Heart left ventricle (tissue), 16 donors: ENCODE data around the gene TRAF2. TPM values are rescaled to one million over a fixed set of nuclear protein-coding genes. Genes with fewer than 3 reads are reported as not detected.
A peak's percentile ranks its signal among the peaks of the same experiment; 100 is the strongest.

Source experiments
- ATAC-seq, 4 donors: fragments of 200-7000 bp; cut with Tn5 transposase; one replicate each; pipeline ENCODE4 v1.9.1; 2020 to 2022; ENCODE audit warnings: moderate library complexity in 4 of 4, mild to moderate bottlenecking in 3 of 4, moderate number of reproducible peaks in 1 of 4
- DNase-seq, 5 donors: peaks; one replicate each; pipeline ENCODE4 v3.0.0-alpha.2; 2020
- H3K27ac ChIP-seq, 12 donors: fragments of 200-600 bp; sonication (generic) in 4 of 12; one replicate each; pipeline versions ENCODE4 v1.5.0 to v1.8.0; 2016 to 2022; ENCODE audit warnings: mild to moderate bottlenecking in 2 of 12
- H3K27me3 ChIP-seq, 9 donors: fragments of 200-600 bp; sonication (generic) in 2 of 9; one replicate each; pipeline versions ENCODE4 v1.5.1 to v1.8.0; 2016 to 2022; ENCODE audit warnings: mild to moderate bottlenecking in 3 of 9
- H3K36me3 ChIP-seq, 9 donors: fragments of 200-600 bp; sonication (generic) in 2 of 9; one replicate each; pipeline versions ENCODE4 v1.5.0 to v1.8.0; 2018 to 2022; ENCODE audit warnings: mild to moderate bottlenecking in 2 of 9
- H3K4me1 ChIP-seq, 12 donors: fragments of 200-600 bp; sonication (generic) in 4 of 12; one replicate each; pipeline versions ENCODE4 v1.5.0 to v1.8.0; 2016 to 2022; ENCODE audit warnings: mild to moderate bottlenecking in 3 of 12
- H3K4me3 ChIP-seq, 12 donors: fragments of 200-600 bp; sonication (generic) in 4 of 12; one replicate each; pipeline versions ENCODE4 v1.5.0 to v1.8.0; 2017 to 2022; ENCODE audit warnings: mild to moderate bottlenecking in 9 of 12, moderate library complexity in 4 of 12
- H3K9me3 ChIP-seq, 12 donors: fragments of 200-600 bp; sonication (generic) in 4 of 12; one replicate each; pipeline versions ENCODE4 v1.5.0 to v1.8.0; 2016 to 2022; ENCODE audit warnings: mild to moderate bottlenecking in 1 of 12
- CTCF ChIP-seq, 12 donors: fragments of 200-600 bp; sonication (generic) in 4 of 12; IDR thresholded peaks; one replicate each; pipeline versions ENCODE4 v1.5.0 to v1.8.0; 2018 to 2022; ENCODE audit warnings: antibody characterized with exemption in 12 of 12, mild to moderate bottlenecking in 5 of 12
- POLR2A ChIP-seq, 2 donors: fragments of 450-650 bp; IDR thresholded peaks; one replicate each; pipeline ENCODE4 v1.6.1; 2017; ENCODE audit warnings: antibody characterized with exemption in 2 of 2, mild to moderate bottlenecking in 2 of 2, moderate library complexity in 2 of 2
- WGBS, 4 donors: extraction: QIAGEN DNeasy Blood & Tissue Kit in 2 of 4; methylation state at CpG; one replicate each; pipeline versions ENCODE4 v1.1.5 to v1.1.7; 2013 to 2018; 5-methylcytosine and 5-hydroxymethylcytosine counted together
- intact Hi-C, 10 donors: fragments of 100-400 bp; cut with DNase I; formaldehyde crosslinking; loops; one replicate each; pipeline versions ENCODE4 v1.11.1 to v1.14.2; 2022
- polyA plus RNA-seq, 2 donors: library from polyadenylated mRNA; stranded (reverse); fragments of 200-250 nt; gene quantifications; one replicate each; pipeline ENCODE4 v1.2.3, GENCODE V29; 2013
- total RNA-seq, 9 donors: library from RNA; depleted of rRNA in 2 of 9; stranded (reverse); fragments of >200 nt in 2 of 9; fragmentation: NEBNext Ultra II Directional in 3 of 9; extraction: Animal tissue kit (Norgen Biotek cat#: 25700) in 3 of 9; gene quantifications; one replicate each; pipeline versions ENCODE4 v1.1.0 to v1.2.4, GENCODE V29; 2016 to 2023
- donor health status: ischemic (EF 13 %, LVEDD 7.1; RV severe dilation, severe dysfunction).
- donor health status: healthy with polysubstance abuse.
- donor health status: DM: no; HTN: yes; CAD: no.
- donor health status: DM: no; HTN: no; CAD: no.
- donor health status: ischemic (EF 25% LVEDD 6.9; RV normal size, moderate dysfunction).
- donor health status: ischemic (EF 25% LVEDD 5.7; RV mildly dilated, moderate dysfunction).
- donor health status: healthy.
- donor health status: DM: yes; HTN: yes; CAD: no.
- donor health status: ischemic (EF 35%, LVEDD 5.7; RV mildly dilated, moderate dysfunction).
- donor health status: nonischemic (EF 11% LVEDD 7.7; RV severe dilation, severe dysfunction).
- donor health status: DM: yes; HTN: yes; CAD: no.
- donor health status: PGD.
- donor health status: ischemic (EF 29% LVEDD 5.4; RV normal size, mild dysfunction).
- donor health status: nonischemic (EF 23%, LVEDD 6.1; RV moderate dilation, normal function).

TRAF2 gene
- total and polyA plus RNA-seq, 11 donors: 6.3 to 28.3 (median 9.4) TPM

GRCh38 chr9:136950656-136951276 lies 64.5 kb downstream of the TRAF2 start:
- TF ChIP-seq POLR2A (IDR thresholded peaks at IDR 0.05): no peak
- no peak for TF ChIP-seq CTCF (IDR thresholded peaks at IDR 0.05)
- DNase-seq (peak in 2 of 5 donors; percentile 60 to 73), ATAC-seq (peak; percentile 19 to 55 (median 42))
- Histone ChIP-seq H3K4me1 (peaks cover 0 to 54% (median 26%) of the 10 kb centered on the region in 12 donors), H3K27me3 (no peaks in the 10 kb centered on the region), H3K4me3 (peak overlapping the region in 11 of 12 donors; percentile 35 to 75 (median 71)), H3K27ac (peak overlapping the region; percentile 71 to 98 (median 90)), H3K9me3 (no peaks in the 10 kb centered on the region), H3K36me3 (no peaks in the 10 kb centered on the region)
- WGBS, 4 donors: 37 to 49% (median 40%) methylated on average over 6 to 9 of the region's 9 CpGs
- intact Hi-C loops: loop anchor here in 5 of 10 donors (1.0 to 5.0 kb wide), 5 partner anchors 24 to 78 kb away; partner anchors contain the start of genes ABCA2 (in 2 of the 5), PTGDS (in 2 of the 5) and PAXX (in 1 of the 5)

GRCh38 chr9:136951541-136952320 lies 65.4 kb downstream of the TRAF2 start, which contains the start of gene LCN12:
Gene LCN12, plus strand, starts transcription at chr9:136952273. Its CDS starts 55 bp downstream, at chr9:136952328.
- TF ChIP-seq CTCF (IDR thresholded peaks at IDR 0.05): no peak
- no peak for TF ChIP-seq POLR2A (IDR thresholded peaks at IDR 0.05)
- intact Hi-C loops: loop anchor here in 5 of 10 donors (2.0 to 5.0 kb wide), 4 partner anchors 23 to 77 kb away; partner anchors contain the start of genes ABCA2 (in 2 of the 5), PAXX (in 1 of the 5) and PTGDS (in 1 of the 5)
- 78 to 88% (median 83%) methylated on average over 5 to 14 of the region's 14 CpGs for WGBS, 4 donors
- H3K27me3 ChIP-seq: no peaks in the 10 kb centered on the region
- H3K9me3 ChIP-seq: no peaks in the 10 kb centered on the region
- no peaks in the 10 kb centered on the region for H3K36me3 ChIP-seq
- ATAC-seq (no peak), DNase-seq (peak in 1 of 5 donors; percentile 48)
- H3K27ac ChIP-seq: peak within 1 kb of the TSS; percentile 71 to 98 (median 90)
- peaks cover 0 to 54% (median 26%) of the 10 kb centered on the region in 12 donors for H3K4me1 ChIP-seq
- peak within 1 kb of the TSS in 3 of 12 donors; percentile 16 to 20 (median 19) for H3K4me3 ChIP-seq

GRCh38 chr9:136952321-136952850 lies 66.1 kb downstream of the TRAF2 start:
- DNase-seq (peak in 1 of 5 donors; percentile 72), ATAC-seq (peak in 2 of 4 donors; percentile 3 to 5)
- Histone ChIP-seq H3K4me3 (peak overlapping the region in 3 of 12 donors; percentile 16 to 20 (median 19)), H3K36me3 (no peaks in the 10 kb centered on the region), H3K27me3 (no peaks in the 10 kb centered on the region), H3K4me1 (peaks cover 0 to 50% (median 26%) of the 10 kb centered on the region in 12 donors), H3K27ac (peak overlapping the region in 10 of 12 donors; percentile 4 to 98 (median 58)), H3K9me3 (no peaks in the 10 kb centered on the region)
- 24 to 63% (median 47%) methylated on average over 3 to 15 of the region's 15 CpGs for WGBS, 4 donors
- TF ChIP-seq POLR2A (IDR thresholded peaks at IDR 0.05): no peak
- no peak for TF ChIP-seq CTCF (IDR thresholded peaks at IDR 0.05)
- intact Hi-C loops: loop anchor here in 2 of 10 donors (2.0 to 5.0 kb wide), 2 partner anchors 22 to 40 kb away; partner anchors contain the start of gene PAXX (in 1 of the 2)
